GM06990 (cell line): ENCODE data around the gene MED27.

Source experiments
- DNase-seq: peaks from one replicate; pipeline ENCODE4 v3.0.0-alpha.2; 2011; ENCODE audit not compliant: insufficient read length; ENCODE audit errors: extremely low read depth
- H3K27me3 ChIP-seq: replicated peaks from 2 replicates; pipeline ENCODE4 v1.6.0; 2011; ENCODE audit warnings: low read length; ENCODE audit not compliant: control insufficient read depth, insufficient read depth
- H3K36me3 ChIP-seq: 2 replicates; pipeline ENCODE4 v1.5.1; 2011; ENCODE audit warnings: low read length; ENCODE audit not compliant: control insufficient read depth, insufficient read depth
- H3K4me3 ChIP-seq: replicated peaks from 2 replicates; pipeline ENCODE4 v1.5.1; 2011; ENCODE audit warnings: low read depth, mild to moderate bottlenecking, control low read depth, low read length
- CTCF ChIP-seq: IDR thresholded peaks from 2 replicates; pipeline ENCODE4 v1.5.1; 2011; ENCODE audit warnings: low read length, control low read depth, mild to moderate bottlenecking, inconsistent platforms; ENCODE audit not compliant: insufficient read depth, poor library complexity, severe bottlenecking

MED27 gene

GRCh38 chr9:131884222-131884621, 195.4 kb downstream of the MED27 start:
- no peak for DNase-seq
- no peaks in the 10 kb centered on the region for H3K27me3 ChIP-seq
- H3K36me3 ChIP-seq = peaks cover 1% of the 10 kb centered on the region; the same call in 1 of the 2 replicates
- TF ChIP-seq CTCF = no peak
- H3K4me3 ChIP-seq = no peak overlapping the region

- no peak for DNase-seq
- H3K27me3 ChIP-seq = no peaks in the 10 kb centered on the region
- no peaks in the 10 kb centered on the region; the same call in 1 of the 2 replicates for H3K36me3 ChIP-seq
- no peak overlapping the region for H3K4me3 ChIP-seq
- no peak for TF ChIP-seq CTCF
Observed at GRCh38 chr9:131880833-131881583, 198.7 kb downstream of the MED27 start.

- H3K36me3 ChIP-seq = no peaks in the 10 kb centered on the region; the same call in 1 of the 2 replicates
- TF ChIP-seq CTCF = no peak
- H3K4me3 ChIP-seq = no peak overlapping the region
- H3K27me3 ChIP-seq = no peaks in the 10 kb centered on the region
- DNase-seq = no peak
Observed at GRCh38 chr9:131879911-131880290, 199.8 kb downstream of the MED27 start.

GRCh38 chr9:131879181-131879910, 200.3 kb downstream of the MED27 start:
- TF ChIP-seq CTCF = no peak
- H3K27me3 ChIP-seq = no peaks in the 10 kb centered on the region
- DNase-seq = no peak
- H3K4me3 ChIP-seq = no peak overlapping the region
- H3K36me3 ChIP-seq = no peaks in the 10 kb centered on the region; the same call in 1 of the 2 replicates

- no peaks in the 10 kb centered on the region; the same call in none of the 2 replicates for H3K36me3 ChIP-seq
- no peak for DNase-seq
- H3K27me3 ChIP-seq = no peaks in the 10 kb centered on the region
- TF ChIP-seq CTCF = no peak
- H3K4me3 ChIP-seq = no peak overlapping the region
Observed at GRCh38 chr9:131876486-131876885, 203.2 kb downstream of the MED27 start.
